Measurements from ENCODE around the gene COPB1. TPM values are rescaled to one million over a fixed set of nuclear protein-coding genes. Genes with fewer than 3 reads are reported as not detected.

Gene COPB1
- total and polyA plus RNA-seq, 9 of the 15 experiments (the other 6 are each of a cell fraction or from before 2014, with no cell fraction given) = 64.7 to 188 (median 91.6) TPM

- CTCF ChIA-PET (ENCODE audit: low intra/inter-chr PET ratio) = no interaction called here
- no peak overlapping the region for H3K4me2 ChIP-seq (ENCODE audit: insufficient read depth, low read length)
- DNase-seq (ENCODE audit: extremely low read depth in 1 of 4, low spot score in 3 of 4) = no peak
- in situ Hi-C loops (cut with MboI) (no loop called here), intact Hi-C loops (cut with micrococcal nuclease) (no loop called here)
- H3K36me3 ChIP-seq (ENCODE audit: control insufficient read depth, insufficient read depth, low read length) = no peaks in the 10 kb centered on the region
- H3K4me3 ChIP-seq = no peak overlapping the region
- H3K27ac ChIP-seq (ENCODE audit: extremely low read depth, low read depth, low read length) = no peak overlapping the region
- H3K27me3 ChIP-seq (ENCODE audit: control insufficient read depth in 2 of 2, insufficient read depth in 2 of 2, low read length in 2 of 2) = no peaks in the 10 kb centered on the region
- no TSS peak for BruUV-seq (replicated peaks)
- no peaks in the 10 kb centered on the region for H3K9me1 ChIP-seq (ENCODE audit: control insufficient read depth, insufficient read depth, low read length)
- peaks cover 9 to 16% of the 10 kb centered on the region in 2 experiments; a peak in 4 of 5 replicates for H3K4me1 ChIP-seq (replicated peaks in 1 of 2; ENCODE audit: control insufficient read depth in 2 of 2, insufficient read depth in 2 of 2, low read length in 2 of 2)
- 39% methylated on average over 2 of the region's 2 CpGs for WGBS (ENCODE audit: insufficient coverage, low coverage, missing lambda C conversion rate)
- no peaks in the 10 kb centered on the region for H3K9me3 ChIP-seq (replicated peaks; ENCODE audit: control insufficient read depth, insufficient read depth, low read depth, low read length)
- POLR2A ChIA-PET = interaction anchor here (2.0 kb wide), 1 partner anchor 14 kb away, joined by 5 read pairs; no protein-coding TSS in a partner anchor
- no peak overlapping the region for H3K9ac ChIP-seq (ENCODE audit: insufficient read depth in 1 of 2, low read depth in 2 of 2, low read length in 2 of 2)
- no peaks in the 10 kb centered on the region for H4K20me1 ChIP-seq (replicated peaks; ENCODE audit: control insufficient read depth, insufficient read depth, low read length)
- no peaks in the 10 kb centered on the region for H3K79me2 ChIP-seq (ENCODE audit: control insufficient read depth, insufficient read depth, low read length)
- no peak overlapping the region for H2AFZ ChIP-seq (ENCODE audit: low read depth, low read length)
- TF ChIP-seq RBM25 (IDR thresholded peaks at IDR 0.05; ENCODE audit: low read depth, low read length, severe bottlenecking) (no peak), MEIS2 (IDR thresholded peaks at IDR 0.05; ENCODE audit: partially characterized antibody) (peak; percentile 48)
- no peak for FAIRE-seq
- no peak for ATAC-seq
Observed at GRCh38 chr11:14423633-14424032, 76.0 kb downstream of the COPB1 start.

DNA sequence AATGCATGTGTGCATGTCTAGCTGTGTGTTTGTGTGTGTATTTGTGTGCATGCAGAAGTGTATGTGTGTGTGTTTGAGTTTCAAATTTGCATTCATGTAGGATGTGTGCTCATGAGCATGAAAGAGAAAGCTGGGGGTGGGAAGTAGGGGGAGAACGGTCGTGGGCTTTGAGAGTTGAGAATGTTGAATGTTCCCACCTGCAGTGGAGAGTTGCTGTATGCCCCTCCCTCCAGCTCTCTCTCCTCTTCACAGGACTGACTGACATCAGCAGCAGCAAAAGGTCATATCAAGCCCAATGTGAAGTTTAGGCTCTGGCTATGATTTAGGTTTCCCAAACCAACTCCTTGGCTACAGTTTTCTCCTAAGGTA lies 76.8 kb downstream of the COPB1 start:
- H3K79me2 ChIP-seq (ENCODE audit: control insufficient read depth, insufficient read depth, low read length) = no peaks in the 10 kb centered on the region
- no peak overlapping the region for H3K9ac ChIP-seq (ENCODE audit: insufficient read depth in 1 of 2, low read depth in 2 of 2, low read length in 2 of 2)
- ATAC-seq (no peak), DNase-seq (ENCODE audit: extremely low read depth in 1 of 4, low spot score in 3 of 4) (no peak), FAIRE-seq (no peak)
- H3K36me3 ChIP-seq (ENCODE audit: control insufficient read depth, insufficient read depth, low read length) = no peaks in the 10 kb centered on the region
- H3K27me3 ChIP-seq (ENCODE audit: control insufficient read depth in 2 of 2, insufficient read depth in 2 of 2, low read length in 2 of 2) = no peaks in the 10 kb centered on the region
- H3K4me2 ChIP-seq (ENCODE audit: insufficient read depth, low read length) = peak overlapping the region; percentile 62
- H3K27ac ChIP-seq (ENCODE audit: extremely low read depth, low read depth, low read length) = no peak overlapping the region; the same call in 2 of the 3 replicates
- no peak overlapping the region for H3K4me3 ChIP-seq
- BruUV-seq (replicated peaks) = no TSS peak
- peak overlapping the region; percentile 68; the same call in 1 of the 2 replicates for H2AFZ ChIP-seq (ENCODE audit: low read depth, low read length)
- intact Hi-C loops (cut with micrococcal nuclease) = no loop called here
- in situ Hi-C loops (cut with MboI) = no loop called here
- 7% methylated on average over 2 of the region's 2 CpGs for WGBS (ENCODE audit: insufficient coverage, low coverage, missing lambda C conversion rate)
- H3K9me3 ChIP-seq (replicated peaks; ENCODE audit: control insufficient read depth, insufficient read depth, low read depth, low read length) = no peaks in the 10 kb centered on the region
- H4K20me1 ChIP-seq (replicated peaks; ENCODE audit: control insufficient read depth, insufficient read depth, low read length) = no peaks in the 10 kb centered on the region
- CTCF ChIA-PET (ENCODE audit: low intra/inter-chr PET ratio) = no interaction called here
- POLR2A ChIA-PET = interaction anchor here (0.6 to 2.0 kb wide), 2 partner anchors 13 to 760 kb away, joined by 3 to 5 read pairs; no protein-coding TSS in a partner anchor
- peaks cover 9 to 16% of the 10 kb centered on the region in 2 experiments; a peak in 4 of 5 replicates for H3K4me1 ChIP-seq (replicated peaks in 1 of 2; ENCODE audit: control insufficient read depth in 2 of 2, insufficient read depth in 2 of 2, low read length in 2 of 2)
- no peaks in the 10 kb centered on the region for H3K9me1 ChIP-seq (ENCODE audit: control insufficient read depth, insufficient read depth, low read length)
- TF ChIP-seq NFATC3 (IDR thresholded peaks at IDR 0.05) = no peak
- TF ChIP-seq SNIP1 (IDR thresholded peaks at IDR 0.05; ENCODE audit: low read depth) = no peak
- no peak for TF ChIP-seq ILF3 (IDR thresholded peaks at IDR 0.05; ENCODE audit: borderline replicate concordance)
- TF ChIP-seq, protein P1, sequence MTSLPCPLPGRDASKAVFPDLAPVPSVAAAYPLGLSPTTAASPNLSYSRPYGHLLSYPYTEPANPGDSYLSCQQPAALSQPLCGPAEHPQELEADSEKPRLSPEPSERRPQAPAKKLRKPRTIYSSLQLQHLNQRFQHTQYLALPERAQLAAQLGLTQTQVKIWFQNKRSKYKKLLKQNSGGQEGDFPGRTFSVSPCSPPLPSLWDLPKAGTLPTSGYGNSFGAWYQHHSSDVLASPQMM (CRISPR knock-in tag; IDR thresholded peaks at IDR 0.05) = no peak
- no peak for TF ChIP-seq ETS2 (tag; IDR thresholded peaks at IDR 0.05; ENCODE audit: borderline replicate concordance, poor library complexity, severe bottlenecking)
- TF ChIP-seq ZNF408 (CRISPR knock-in tag; IDR thresholded peaks at IDR 0.05; ENCODE audit: low read depth) = no peak
- TF ChIP-seq RBM17 (IDR thresholded peaks at IDR 0.05; ENCODE audit: borderline replicate concordance, low read depth, low read length) = no peak
- no peak for TF ChIP-seq ZNF347 (CRISPR knock-in tag; IDR thresholded peaks at IDR 0.05; ENCODE audit: low read depth)
- no peak for TF ChIP-seq GATAD2A (IDR thresholded peaks at IDR 0.05)
- no peak for TF ChIP-seq CBX5 (IDR thresholded peaks at IDR 0.05; ENCODE audit: borderline replicate concordance, low read depth)
- no peak for TF ChIP-seq ZNF717 (CRISPR knock-in tag; IDR thresholded peaks at IDR 0.05)
- TF ChIP-seq ZNF143 (CRISPR knock-in tag; IDR thresholded peaks at IDR 0.05) = no peak
- TF ChIP-seq, protein P2, sequence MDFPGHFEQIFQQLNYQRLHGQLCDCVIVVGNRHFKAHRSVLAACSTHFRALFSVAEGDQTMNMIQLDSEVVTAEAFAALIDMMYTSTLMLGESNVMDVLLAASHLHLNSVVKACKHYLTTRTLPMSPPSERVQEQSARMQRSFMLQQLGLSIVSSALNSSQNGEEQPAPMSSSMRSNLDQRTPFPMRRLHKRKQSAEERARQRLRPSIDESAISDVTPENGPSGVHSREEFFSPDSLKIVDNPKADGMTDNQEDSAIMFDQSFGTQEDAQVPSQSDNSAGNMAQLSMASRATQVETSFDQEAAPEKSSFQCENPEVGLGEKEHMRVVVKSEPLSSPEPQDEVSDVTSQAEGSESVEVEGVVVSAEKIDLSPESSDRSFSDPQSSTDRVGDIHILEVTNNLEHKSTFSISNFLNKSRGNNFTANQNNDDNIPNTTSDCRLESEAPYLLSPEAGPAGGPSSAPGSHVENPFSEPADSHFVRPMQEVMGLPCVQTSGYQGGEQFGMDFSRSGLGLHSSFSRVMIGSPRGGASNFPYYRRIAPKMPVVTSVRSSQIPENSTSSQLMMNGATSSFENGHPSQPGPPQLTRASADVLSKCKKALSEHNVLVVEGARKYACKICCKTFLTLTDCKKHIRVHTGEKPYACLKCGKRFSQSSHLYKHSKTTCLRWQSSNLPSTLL (IDR thresholded peaks at IDR 0.05) = no peak

Measured in K562 (cell line).